Nephron (organoid): ENCODE data around the gene LRRC25.

Source experiments
- H3K27ac Mint-ChIP-seq, 3 experiments: 2 replicates each; pipeline ENCODE4 v1.8.0; 2020; ENCODE audit warnings: mixed read lengths in 3 of 3, mild to moderate bottlenecking in 2 of 3, moderate library complexity in 1 of 3
- H3K27me3 Mint-ChIP-seq: 2 replicates; pipeline ENCODE4 v1.8.0; 2021; ENCODE audit warnings: low read depth, mild to moderate bottlenecking, moderate library complexity, mixed read lengths
- H3K36me3 Mint-ChIP-seq: 2 replicates; pipeline ENCODE4 v1.8.0; 2020; ENCODE audit warnings: low read depth, mixed read lengths
- H3K4me1 Mint-ChIP-seq: 2 replicates; pipeline ENCODE4 v1.8.0; 2020; ENCODE audit warnings: mixed read lengths
- H3K4me3 Mint-ChIP-seq, 3 experiments: 2 replicates each; pipeline ENCODE4 v1.8.0; 2020; ENCODE audit warnings: mild to moderate bottlenecking in 3 of 3, mixed read lengths in 3 of 3, moderate library complexity in 2 of 3
- H3K9me3 Mint-ChIP-seq: 2 replicates; pipeline ENCODE4 v1.8.0; 2020; ENCODE audit warnings: mixed read lengths
- CTCF ChIP-seq, 3 experiments: fragments of 200-600 bp; sonication (generic); IDR thresholded peaks; one replicate each; pipeline ENCODE4 v1.5.0; 2021; ENCODE audit warnings: antibody characterized with exemption in 3 of 3; ENCODE audit not compliant: unreplicated experiment in 3 of 3

Gene LRRC25

GRCh38 chr19:18443831-18444230 lies 46.4 kb upstream of the LRRC25 start:
- Mint-ChIP-seq H3K4me3 (peak overlapping the region; percentile 54 to 94 (median 82)), H3K4me1 (peaks cover 39% of the 10 kb centered on the region), H3K36me3 (peaks cover 13% of the 10 kb centered on the region), H3K27ac (peak overlapping the region; percentile 37 to 61 (median 56)), H3K9me3 (no peaks in the 10 kb centered on the region), H3K27me3 (no peaks in the 10 kb centered on the region)
- TF ChIP-seq CTCF (IDR thresholded peaks at IDR 0.05; ENCODE audit: unreplicated experiment in 3 of 3), result no peak

- Mint-ChIP-seq H3K36me3 (peaks cover 9% of the 10 kb centered on the region), H3K27ac (peak overlapping the region; percentile 37 to 56 (median 45)), H3K4me3 (peak overlapping the region; percentile 54 to 94 (median 82)), H3K27me3 (no peaks in the 10 kb centered on the region), H3K4me1 (peaks cover 41% of the 10 kb centered on the region), H3K9me3 (no peaks in the 10 kb centered on the region)
- TF ChIP-seq CTCF (IDR thresholded peaks at IDR 0.05; ENCODE audit: unreplicated experiment in 3 of 3), result no peak
Measured at GRCh38 chr19:18443406-18443805, 46.0 kb upstream of the LRRC25 start.

- Mint-ChIP-seq H3K4me3 (peak overlapping the region; percentile 57 to 94 (median 82)), H3K9me3 (no peaks in the 10 kb centered on the region), H3K4me1 (peaks cover 41% of the 10 kb centered on the region), H3K27me3 (no peaks in the 10 kb centered on the region), H3K36me3 (peaks cover 5% of the 10 kb centered on the region), H3K27ac (peak overlapping the region; percentile 53 to 89 (median 87))
- no peak for TF ChIP-seq CTCF (IDR thresholded peaks at IDR 0.05; ENCODE audit: unreplicated experiment in 3 of 3)
Measured at GRCh38 chr19:18442941-18443340, 45.5 kb upstream of the LRRC25 start.

GRCh38 chr19:18441804-18442788 lies 44.7 kb upstream of the LRRC25 start:
- H3K27ac Mint-ChIP-seq, result peak overlapping the region; percentile 53 to 98 (median 89)
- peaks cover 5% of the 10 kb centered on the region for H3K36me3 Mint-ChIP-seq
- H3K9me3 Mint-ChIP-seq, result no peaks in the 10 kb centered on the region
- no peaks in the 10 kb centered on the region for H3K27me3 Mint-ChIP-seq
- H3K4me1 Mint-ChIP-seq, result peaks cover 37% of the 10 kb centered on the region
- H3K4me3 Mint-ChIP-seq, result peak overlapping the region; percentile 27 to 94 (median 82)
- TF ChIP-seq CTCF (IDR thresholded peaks at IDR 0.05; ENCODE audit: unreplicated experiment in 3 of 3), result no peak

GRCh38 chr19:18440936-18441803 lies 43.7 kb upstream of the LRRC25 start:
- no peaks in the 10 kb centered on the region for H3K9me3 Mint-ChIP-seq
- no peaks in the 10 kb centered on the region for H3K27me3 Mint-ChIP-seq

More at GRCh38 chr19:18440936-18441803, 43.7 kb upstream of the LRRC25 start:
- TF ChIP-seq CTCF (IDR thresholded peaks at IDR 0.05; ENCODE audit: unreplicated experiment in 3 of 3), result no peak
- peaks cover 32% of the 10 kb centered on the region for H3K4me1 Mint-ChIP-seq
- H3K27ac Mint-ChIP-seq, result peak overlapping the region; percentile 46 to 98 (median 84)
- peaks cover 5% of the 10 kb centered on the region for H3K36me3 Mint-ChIP-seq
- peak overlapping the region in 2 of 3 experiments; percentile 82 to 94 for H3K4me3 Mint-ChIP-seq
